ENCODE data around the gene FAAP100.

DNA sequence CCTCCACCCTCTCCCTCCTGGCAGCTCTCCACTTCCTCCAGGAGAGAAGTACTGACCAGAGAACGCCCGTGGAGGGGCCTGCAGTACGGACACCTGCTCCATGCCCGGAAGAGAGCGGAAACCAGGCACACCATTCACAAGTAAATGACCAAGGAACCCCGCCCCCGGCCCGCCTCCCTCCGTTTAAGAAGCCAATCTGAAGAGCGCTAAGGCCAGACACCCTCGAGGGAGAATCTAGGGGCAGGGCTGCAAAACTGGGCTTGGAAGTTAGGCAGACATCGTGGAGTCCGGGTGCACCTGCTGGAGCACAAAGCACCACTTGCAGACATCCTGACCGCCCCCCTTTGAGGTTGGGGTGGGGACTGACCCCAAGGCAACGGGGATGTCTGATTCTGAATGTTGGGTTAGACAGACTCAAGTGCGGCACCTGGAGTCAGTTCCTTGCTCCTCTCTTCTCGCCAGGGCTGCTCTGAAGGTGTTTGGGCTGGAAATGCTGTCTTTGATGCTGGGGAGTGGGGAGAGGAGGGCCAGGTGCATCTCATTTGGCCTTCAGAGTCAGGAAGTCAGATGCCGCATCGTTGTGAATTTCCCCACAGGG is 964 bp upstream of the FAAP100 start:
- TF ChIP-seq CTCF (IDR thresholded peaks at IDR 0.05 in 4 of 5, conservative IDR thresholded peaks at IDR 0.05 in 1 of 5) (no peak), POLR2A (IDR thresholded peaks at IDR 0.05) (peak in 1 of 2 donors; percentile 5)
